Activated T-cell treated with anti-CD3 and anti-CD28 coated beads for 1 hour (primary cell): ENCODE data around the gene ATP5PD.
"Not testable (repeated sequence)": the region's sequence is repeated elsewhere in the genome, so short reads cannot be mapped to it uniquely, and the experiment has no call there.

ENCODE experiments used
- DNase-seq: peaks from one replicate; pipeline ENCODE4 v3.0.0-alpha.2; 2020; ENCODE audit warnings: low read depth

ATP5PD gene

DNA sequence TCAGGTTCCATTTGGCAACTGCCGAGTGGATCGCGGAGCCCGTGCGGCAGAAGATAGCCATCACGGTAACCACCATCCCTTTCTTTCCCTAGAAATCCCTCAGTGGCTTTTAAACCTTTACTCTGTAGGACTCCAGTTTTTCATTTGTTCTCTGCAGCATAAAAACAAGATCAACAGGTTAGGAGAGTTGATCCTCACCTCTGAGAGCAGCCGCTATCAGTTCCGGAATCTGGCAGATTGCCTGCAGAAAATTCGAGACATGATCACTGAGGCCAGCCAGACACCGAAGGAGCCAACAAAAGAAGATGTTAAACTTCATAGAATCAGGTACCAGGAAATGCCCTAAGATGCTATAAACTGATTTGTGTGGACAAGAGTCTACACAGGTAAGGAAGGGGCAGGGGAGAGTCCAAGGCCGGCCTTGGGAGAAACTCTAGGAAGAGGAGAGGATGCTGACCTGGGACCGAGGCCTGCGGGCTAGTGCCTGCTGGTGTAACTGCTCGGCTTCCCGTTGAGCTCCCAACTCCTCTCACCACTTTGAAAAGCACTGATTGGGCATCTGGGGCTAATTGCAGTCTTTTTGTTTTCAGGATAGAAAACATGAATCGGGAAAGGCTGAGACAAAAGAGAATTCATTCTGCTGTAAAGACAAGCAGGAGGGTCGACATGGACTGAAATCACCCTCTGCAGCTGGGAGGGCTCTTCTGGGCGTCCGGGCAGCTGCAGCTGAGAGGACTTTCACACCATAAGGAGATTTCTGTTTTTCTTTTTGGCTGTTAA lies 26.2 kb downstream of the ATP5PD start:
- no peak for DNase-seq

DNA sequence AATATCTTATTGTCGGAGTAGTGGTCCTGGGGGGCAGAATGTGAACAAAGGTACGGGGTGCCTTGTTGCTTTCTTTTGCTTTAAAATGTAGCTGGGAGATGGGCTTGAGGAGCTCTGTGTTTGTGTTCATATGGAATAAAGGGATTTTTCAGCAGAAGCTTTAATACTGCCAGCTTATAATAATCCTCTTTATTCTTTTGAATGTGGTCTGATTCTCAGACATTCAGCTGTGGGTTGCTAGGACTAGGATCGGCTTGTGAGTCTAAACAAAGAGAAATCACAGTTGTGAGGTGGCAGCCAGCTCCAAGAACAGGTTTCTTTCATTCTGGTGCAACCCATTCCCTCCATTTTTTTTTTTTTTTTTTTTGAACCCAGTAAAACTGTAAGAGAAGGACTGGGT lies 27.1 kb downstream of the ATP5PD start:
- DNase-seq, result no peak

- DNase-seq, result no peak
Observed at GRCh38 chr17:75019146-75019545, 27.6 kb downstream of the ATP5PD start.

GRCh38 chr17:75013092-75013559 lies 33.6 kb downstream of the ATP5PD start:
- DNase-seq, result no peak

DNA sequence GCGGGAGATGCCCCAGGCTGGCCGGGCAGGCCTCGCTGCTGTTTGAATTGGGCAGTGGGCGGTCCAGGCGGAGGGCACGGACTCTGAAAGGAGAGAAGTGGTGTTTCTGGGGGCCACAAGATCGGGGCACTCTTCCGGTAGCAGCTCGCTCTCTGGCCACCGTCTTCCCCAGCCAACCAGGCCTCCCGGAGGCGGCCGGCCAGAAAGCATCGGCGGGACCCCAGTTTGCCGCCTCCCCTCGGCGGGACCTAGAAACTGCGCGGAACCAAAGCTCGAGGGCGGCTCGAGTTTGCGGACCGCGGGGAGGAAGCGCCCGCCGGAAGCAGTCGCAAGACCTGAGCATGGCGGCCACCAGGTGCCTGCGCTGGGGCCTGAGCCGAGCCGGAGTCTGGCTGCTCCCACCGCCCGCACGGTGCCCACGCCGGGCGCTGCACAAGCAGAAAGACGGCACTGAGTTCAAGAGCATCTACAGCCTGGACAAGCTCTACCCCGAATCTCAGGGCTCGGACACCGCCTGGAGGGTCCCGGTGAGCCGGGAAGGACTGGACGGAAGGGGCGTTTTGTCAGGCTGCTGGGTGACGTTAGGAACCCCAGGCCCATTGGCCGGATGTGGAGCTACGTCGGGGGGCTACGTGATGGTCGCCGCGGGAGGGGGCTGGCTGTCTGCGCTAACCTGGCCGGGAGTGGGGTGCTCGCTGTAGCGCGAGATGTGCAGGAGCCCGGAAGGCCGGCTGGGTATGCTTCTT lies 34.2 kb downstream of the ATP5PD start, which contains the start of gene MRPL58:
Gene MRPL58, plus strand, starts transcription at position 325 of the 746 bp plus-strand sequence. Its CDS starts 17 bp downstream, at position 342.
- peak; percentile 65 for DNase-seq

DNA sequence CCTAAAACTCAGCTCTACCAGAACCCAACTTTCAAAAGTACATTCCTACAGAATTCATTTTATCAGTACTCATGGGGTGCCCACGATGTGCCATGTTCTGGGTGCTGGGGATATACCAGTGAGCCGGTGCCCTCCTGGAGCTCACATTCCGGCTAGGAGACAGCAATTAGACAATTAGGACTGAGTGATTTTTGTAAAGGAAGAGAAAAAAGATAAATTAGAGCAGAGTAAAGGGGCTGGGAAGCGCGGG lies 34.7 kb downstream of the ATP5PD start:
- DNase-seq, result no peak

DNA sequence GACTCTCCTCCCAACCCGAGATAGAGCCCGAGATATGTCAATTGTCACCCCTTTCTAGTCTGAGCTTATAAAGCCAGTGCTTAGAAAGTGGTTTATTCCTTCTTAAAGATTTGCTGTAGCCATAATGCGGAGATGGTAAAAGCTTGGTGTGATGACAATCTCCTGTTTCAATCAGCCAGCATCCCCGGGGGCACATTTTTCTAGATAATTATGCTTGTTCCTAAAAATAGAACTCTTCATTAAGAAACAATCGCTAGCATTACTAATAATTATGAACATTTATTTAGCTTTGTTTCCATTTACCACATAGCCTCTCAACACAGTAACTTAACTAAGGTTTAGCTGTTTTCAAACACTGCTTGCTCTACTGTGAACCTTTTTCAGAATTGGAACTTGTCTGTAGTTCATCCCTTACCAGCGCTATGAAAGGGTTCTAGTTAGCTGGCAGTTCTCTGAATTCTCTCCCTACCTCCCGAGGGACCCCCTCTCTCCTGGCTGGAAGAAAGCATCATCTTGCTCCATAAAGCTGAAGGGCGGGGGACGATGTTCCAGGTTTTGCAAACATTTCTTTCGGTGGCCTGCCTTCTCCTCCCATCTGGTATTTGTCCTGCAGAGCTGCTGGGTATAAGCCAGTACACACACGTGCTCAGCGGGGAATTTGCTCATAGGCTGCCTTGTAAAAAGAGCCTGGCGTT lies 35.2 kb downstream of the ATP5PD start:
- DNase-seq, result no peak

- no peak for DNase-seq
Observed at GRCh38 chr17:75010683-75011400, 35.9 kb downstream of the ATP5PD start.

- no peak for DNase-seq
Observed at GRCh38 chr17:75009139-75009724, 37.5 kb downstream of the ATP5PD start.

DNA sequence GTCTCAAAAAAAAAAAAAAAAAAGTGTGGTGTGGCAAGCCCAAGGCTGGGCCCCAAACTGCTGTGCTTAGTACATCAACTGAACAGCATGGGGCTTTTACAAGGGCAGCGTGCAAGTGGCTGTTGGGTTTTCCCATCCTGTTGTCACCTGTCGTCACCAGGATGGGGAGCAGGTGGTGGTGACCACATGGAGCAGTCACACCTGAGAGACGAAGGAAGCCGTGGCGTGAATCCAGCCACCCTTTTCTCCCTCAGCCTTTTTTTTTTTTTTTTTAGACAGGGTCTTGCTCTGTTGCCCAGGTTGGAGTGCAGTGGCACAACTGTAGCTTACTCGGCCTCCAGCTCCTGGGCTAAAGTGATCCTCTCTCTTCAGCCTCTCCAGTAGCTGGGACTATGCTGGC lies 38.4 kb downstream of the ATP5PD start:
- DNase-seq, result no peak

DNA sequence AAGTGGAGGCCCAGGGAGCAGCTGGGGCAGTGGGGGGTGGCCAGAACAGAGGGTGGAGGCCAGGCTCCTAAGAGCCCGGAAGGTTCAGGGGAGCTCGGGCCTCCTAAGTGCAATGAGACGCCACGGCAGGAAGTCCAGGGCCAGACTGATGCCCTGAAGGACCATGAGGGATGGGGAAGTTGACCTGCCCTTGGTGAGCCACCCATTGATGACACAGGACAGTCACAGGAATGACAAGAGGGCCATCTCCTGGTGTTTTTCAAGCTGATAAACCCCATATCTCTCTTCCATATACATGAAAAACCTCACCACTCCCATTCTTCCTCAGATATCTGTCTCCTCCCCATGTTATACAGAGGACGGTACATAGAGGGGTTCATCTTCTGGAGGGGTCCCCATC lies 40.1 kb downstream of the ATP5PD start:
- DNase-seq, result no peak

GRCh38 chr17:75006084-75006483 lies 40.7 kb downstream of the ATP5PD start:
- not testable (repeated sequence) for DNase-seq

- no peak for DNase-seq
Observed at GRCh38 chr17:75005291-75005690, 41.5 kb downstream of the ATP5PD start.

DNA sequence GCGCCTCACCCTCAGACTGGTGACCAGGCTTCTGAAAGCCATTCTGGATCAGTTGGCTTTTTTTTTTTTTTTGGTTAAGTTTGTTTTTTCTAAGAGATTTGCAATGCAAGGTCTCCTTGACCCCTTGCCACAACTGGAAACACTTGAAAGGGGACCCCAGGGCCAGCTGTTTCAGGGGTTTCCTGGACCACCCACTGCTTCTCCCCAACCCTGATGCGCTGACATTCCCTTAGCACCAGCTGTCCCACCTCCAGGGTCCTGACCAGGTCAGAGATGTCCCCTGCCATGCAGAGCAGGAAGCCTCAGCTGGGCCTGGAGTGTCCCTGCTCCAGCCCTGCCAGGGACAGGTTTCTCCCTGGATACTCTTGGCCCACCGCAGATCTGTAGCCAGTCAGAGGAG lies 42.4 kb downstream of the ATP5PD start:
- DNase-seq, result no peak

DNA sequence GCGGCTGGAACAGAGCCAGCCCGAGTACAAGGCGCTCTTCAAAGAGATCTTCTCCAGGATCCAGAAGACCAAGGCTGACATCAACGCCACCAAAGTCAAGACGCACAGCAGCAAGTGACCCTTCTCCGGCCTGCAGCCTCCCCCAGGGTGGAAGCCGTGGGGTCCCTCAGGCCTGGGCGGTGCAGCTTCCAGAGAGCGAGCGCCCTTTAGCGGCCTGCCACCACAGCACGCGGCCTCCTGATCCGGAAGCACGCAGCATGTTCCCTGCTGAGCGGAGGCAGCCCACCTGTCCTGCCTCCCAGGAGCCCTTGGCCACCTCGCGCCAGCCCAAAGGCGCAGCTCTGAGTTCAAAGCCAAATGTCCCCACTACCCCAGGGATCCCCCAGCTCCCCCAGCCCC lies 42.8 kb downstream of the ATP5PD start:
- DNase-seq, result no peak

- no peak for DNase-seq
Observed at GRCh38 chr17:75003070-75003956, 43.5 kb downstream of the ATP5PD start.

DNA sequence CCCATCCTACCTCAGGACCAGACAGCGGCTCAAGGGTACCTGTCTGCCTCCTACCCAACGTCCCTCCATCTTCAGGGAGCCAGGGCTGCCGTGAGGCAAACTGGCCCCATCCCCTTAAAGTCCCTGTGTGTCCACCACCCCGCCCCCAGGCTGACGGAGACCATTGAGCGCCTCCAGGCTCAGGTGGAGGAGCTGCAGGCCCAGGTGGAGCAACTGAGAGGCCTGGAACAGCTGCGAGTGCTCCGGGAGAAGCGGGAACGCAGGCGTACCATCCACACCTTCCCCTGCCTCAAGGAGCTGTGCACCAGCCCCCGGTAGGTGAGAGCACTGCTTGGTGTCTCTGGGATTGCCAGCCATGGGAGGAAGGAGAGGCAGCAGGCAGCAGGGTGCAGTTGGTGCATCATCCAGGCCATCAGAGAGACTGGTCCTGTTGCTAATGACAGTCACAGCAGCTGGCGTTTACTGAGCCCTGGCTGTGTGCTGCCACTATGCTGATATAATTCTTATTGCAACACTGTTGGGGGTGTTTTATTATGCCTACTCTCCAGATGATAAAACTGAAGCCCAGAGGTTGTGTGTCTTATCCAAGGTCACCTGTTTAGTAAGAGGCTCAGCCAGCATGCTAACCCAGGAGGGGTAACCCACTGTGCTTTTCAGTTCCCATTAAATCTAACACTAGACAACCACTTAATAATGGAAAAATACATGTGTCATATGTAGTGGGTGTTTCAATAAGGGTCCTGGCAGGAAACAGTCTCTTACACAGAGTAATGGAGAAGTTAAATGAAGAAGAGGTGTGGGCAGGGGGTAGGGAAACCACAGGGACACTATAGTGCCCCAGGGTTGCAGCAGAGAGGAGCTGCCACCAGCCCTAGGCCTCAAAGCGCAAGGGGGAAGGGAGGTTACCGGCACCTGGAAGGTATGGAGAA lies 44.6 kb downstream of the ATP5PD start:
- DNase-seq, result no peak

DNA sequence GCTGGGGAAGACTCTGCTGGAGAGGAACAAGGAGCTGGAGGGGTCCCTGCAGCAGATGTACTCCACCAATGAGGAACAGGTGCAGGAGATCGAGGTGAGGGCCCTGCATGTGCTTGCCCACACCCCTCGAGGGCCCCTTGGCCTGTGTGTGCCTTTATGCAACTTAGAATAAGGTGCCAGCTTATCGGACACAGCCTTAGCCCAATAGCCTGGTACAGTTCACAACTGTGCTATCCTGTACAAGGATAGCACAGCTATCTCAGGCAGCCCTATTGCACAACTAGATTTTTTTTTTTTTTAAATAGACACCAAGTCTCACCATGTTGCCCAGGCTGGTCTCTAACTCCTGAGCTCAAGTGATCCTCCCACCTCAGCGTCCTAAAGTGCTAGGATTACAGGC lies 47.2 kb downstream of the ATP5PD start:
- DNase-seq, result no peak

DNA sequence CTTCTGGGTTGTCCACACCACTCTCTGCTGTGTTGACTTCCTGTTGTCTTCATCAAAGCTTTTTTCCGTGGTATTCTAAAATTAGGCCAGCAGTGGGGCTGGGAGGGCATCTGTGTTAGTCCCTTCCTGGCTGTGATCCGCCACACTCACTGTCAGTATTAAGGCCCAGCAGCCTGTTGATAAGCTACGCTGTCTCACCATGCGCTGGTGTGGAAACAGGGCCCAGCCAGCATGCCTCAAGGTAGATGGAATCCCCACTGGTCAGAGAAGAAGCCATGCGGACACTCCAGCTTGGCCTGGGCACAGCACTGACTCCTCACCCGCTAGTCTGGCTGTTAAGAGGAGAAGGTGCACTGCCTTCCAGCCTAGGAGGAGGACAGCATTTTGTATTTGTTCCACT lies 48.0 kb downstream of the ATP5PD start:
- DNase-seq, result no peak

DNA sequence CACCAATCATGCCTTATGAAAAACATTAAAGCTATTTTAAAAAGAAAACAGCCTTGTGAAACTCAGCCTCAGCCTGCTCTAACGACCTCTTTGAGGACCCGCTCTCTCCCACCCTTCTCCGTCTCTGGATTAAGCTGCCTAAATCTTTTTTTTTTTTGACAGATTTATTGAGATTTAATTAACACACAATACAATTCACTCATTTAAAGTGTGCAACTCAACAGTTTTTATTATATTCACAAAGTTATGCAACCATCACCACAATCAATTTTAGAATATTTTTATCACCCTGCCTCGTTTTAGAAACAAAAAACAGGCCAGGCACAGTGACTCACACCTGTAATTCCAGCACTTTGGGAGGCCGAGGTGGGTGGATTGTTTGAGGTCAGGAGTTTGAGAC lies 50.9 kb downstream of the ATP5PD start:
- no peak for DNase-seq
